Measurements from ENCODE around the gene ARID3B. TPM values are rescaled to one million over a fixed set of nuclear protein-coding genes. Genes with fewer than 3 reads are reported as not detected.

The ARID3B gene
- total RNA-seq, 3 donors from 2014 or later: 5.2 to 6.0 (median 5.9) TPM

GRCh38 chr15:74631087-74631385, 90.0 kb downstream of the ARID3B start:
- peaks cover 6% of the 10 kb centered on the region for H3K36me3 ChIP-seq
- H3K9me3 ChIP-seq: no peaks in the 10 kb centered on the region
- no peaks in the 10 kb centered on the region for H3K4me1 ChIP-seq
- no peak overlapping the region for H3K27ac ChIP-seq
- DNase-seq (ENCODE audit: low spot score in 2 of 2): no peak
- no peaks in the 10 kb centered on the region for H3K27me3 ChIP-seq
- intact Hi-C loops (cut with DNase I; ENCODE audit: low total_unique reads): loop anchor here (5.0 kb wide), 1 partner anchor 131 kb away; no protein-coding TSS in a partner anchor
- H3K4me3 ChIP-seq: no peak overlapping the region
- no peak for TF ChIP-seq POLR2A (IDR thresholded peaks at IDR 0.05)
- TF ChIP-seq POLR2AphosphoS5 (IDR thresholded peaks at IDR 0.05): no peak
- TF ChIP-seq, protein P1, sequence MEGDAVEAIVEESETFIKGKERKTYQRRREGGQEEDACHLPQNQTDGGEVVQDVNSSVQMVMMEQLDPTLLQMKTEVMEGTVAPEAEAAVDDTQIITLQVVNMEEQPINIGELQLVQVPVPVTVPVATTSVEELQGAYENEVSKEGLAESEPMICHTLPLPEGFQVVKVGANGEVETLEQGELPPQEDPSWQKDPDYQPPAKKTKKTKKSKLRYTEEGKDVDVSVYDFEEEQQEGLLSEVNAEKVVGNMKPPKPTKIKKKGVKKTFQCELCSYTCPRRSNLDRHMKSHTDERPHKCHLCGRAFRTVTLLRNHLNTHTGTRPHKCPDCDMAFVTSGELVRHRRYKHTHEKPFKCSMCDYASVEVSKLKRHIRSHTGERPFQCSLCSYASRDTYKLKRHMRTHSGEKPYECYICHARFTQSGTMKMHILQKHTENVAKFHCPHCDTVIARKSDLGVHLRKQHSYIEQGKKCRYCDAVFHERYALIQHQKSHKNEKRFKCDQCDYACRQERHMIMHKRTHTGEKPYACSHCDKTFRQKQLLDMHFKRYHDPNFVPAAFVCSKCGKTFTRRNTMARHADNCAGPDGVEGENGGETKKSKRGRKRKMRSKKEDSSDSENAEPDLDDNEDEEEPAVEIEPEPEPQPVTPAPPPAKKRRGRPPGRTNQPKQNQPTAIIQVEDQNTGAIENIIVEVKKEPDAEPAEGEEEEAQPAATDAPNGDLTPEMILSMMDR (IDR thresholded peaks at IDR 0.05): no peak

DNA sequence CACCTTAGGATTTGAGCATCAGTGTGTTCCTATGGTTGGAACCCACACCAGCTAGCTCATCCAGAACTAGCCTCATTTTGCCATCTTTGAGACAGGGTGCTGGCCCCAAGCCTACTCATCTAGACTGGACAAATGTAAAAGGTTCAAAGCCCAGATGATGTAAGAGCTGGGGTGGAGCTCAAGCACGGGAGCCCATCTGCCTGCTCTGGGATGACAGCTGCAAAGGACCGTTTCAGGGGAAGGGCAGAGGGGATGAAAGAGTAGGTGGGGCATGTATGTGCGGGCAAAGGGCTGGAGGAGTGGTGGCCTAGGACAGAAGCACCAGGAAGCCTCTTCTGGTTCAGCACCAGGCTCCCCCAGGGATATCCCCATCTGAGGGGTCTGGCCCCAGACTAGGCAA, 90.4 kb downstream of the ARID3B start:
- H3K4me1 ChIP-seq: no peaks in the 10 kb centered on the region
- H3K27me3 ChIP-seq: no peaks in the 10 kb centered on the region
- H3K4me3 ChIP-seq: no peak overlapping the region
- no peaks in the 10 kb centered on the region for H3K9me3 ChIP-seq
- TF ChIP-seq POLR2A (IDR thresholded peaks at IDR 0.05): no peak
- no peak for TF ChIP-seq POLR2AphosphoS5 (IDR thresholded peaks at IDR 0.05)
- TF ChIP-seq, protein P1 (IDR thresholded peaks at IDR 0.05): no peak
- peaks cover 6% of the 10 kb centered on the region for H3K36me3 ChIP-seq
- DNase-seq (ENCODE audit: low spot score in 2 of 2): no peak
- H3K27ac ChIP-seq: no peak overlapping the region
- intact Hi-C loops (cut with DNase I; ENCODE audit: low total_unique reads): loop anchor here (5.0 kb wide), 1 partner anchor 131 kb away; no protein-coding TSS in a partner anchor

DNA sequence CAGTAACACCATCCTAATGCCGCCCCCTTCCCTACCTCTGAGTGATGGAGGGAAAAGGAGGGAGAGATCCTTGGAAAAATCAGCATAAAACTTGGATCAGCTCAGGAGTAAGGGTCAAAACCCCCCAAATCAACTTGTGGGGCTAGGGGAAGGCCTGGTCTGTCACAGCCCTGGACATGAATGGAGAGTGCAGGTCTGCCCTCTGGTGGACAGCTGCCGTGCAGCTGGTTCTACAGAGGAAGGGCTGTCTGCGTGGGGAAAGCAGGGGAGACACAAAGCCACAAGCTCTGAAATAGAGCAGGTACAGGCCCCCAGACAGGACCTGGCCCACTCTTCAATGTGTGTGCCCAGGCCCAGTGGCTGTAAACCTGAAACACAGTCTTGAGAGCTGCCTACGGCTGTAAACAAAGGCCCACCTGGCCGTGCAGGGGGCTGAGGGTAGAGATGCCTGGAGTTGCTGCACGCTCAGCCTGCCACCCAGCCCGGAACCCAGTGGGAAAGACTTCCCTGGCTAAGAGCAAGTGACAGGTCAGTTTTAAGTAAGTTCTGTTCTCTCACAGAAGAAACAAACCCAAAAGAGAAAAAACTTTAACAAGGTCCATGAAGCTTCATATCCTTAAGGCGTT, 91.0 kb downstream of the ARID3B start:
- intact Hi-C loops (cut with DNase I; ENCODE audit: low total_unique reads): loop anchor here (5.0 kb wide), 1 partner anchor 130 kb away; no protein-coding TSS in a partner anchor
- H3K27me3 ChIP-seq: no peaks in the 10 kb centered on the region
- H3K4me3 ChIP-seq: no peak overlapping the region
- DNase-seq (ENCODE audit: low spot score in 2 of 2): no peak
- H3K9me3 ChIP-seq: no peaks in the 10 kb centered on the region
- no peaks in the 10 kb centered on the region for H3K4me1 ChIP-seq
- H3K27ac ChIP-seq: no peak overlapping the region
- peaks cover 6% of the 10 kb centered on the region for H3K36me3 ChIP-seq
- no peak for TF ChIP-seq POLR2AphosphoS5 (IDR thresholded peaks at IDR 0.05)
- TF ChIP-seq, protein P1 (IDR thresholded peaks at IDR 0.05): peak; percentile 17 to 76 (median 65)

DNA sequence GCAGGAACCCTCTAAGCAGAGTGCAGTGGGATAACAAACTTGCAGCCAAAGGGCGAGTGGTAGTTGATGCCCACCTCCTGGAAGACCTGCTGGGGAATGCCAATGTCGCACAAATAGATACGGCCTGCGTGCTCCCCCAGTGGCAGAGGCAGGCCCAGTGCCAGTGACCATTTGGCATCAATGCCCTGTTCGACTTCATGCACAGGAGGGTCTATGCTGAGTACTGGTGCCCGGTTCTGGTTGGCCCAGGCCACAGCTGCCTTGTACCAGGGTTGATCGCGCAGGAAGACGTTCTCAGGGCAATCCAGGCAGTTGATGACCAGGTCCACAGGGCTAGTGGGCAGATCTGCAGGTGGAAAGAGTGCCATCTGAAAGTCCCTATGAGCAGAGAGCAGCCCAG, 91.6 kb downstream of the ARID3B start:
- Histone ChIP-seq H3K9me3 (no peaks in the 10 kb centered on the region), H3K36me3 (peaks cover 5% of the 10 kb centered on the region), H3K4me3 (no peak overlapping the region), H3K27me3 (no peaks in the 10 kb centered on the region), H3K4me1 (no peaks in the 10 kb centered on the region), H3K27ac (no peak overlapping the region)
- intact Hi-C loops (cut with DNase I; ENCODE audit: low total_unique reads): loop anchor here (5.0 kb wide), 1 partner anchor 130 kb away; no protein-coding TSS in a partner anchor
- DNase-seq (ENCODE audit: low spot score in 2 of 2): no peak
- no peak for TF ChIP-seq POLR2AphosphoS5 (IDR thresholded peaks at IDR 0.05)
- no peak for TF ChIP-seq POLR2A (IDR thresholded peaks at IDR 0.05)
- TF ChIP-seq, protein P1 (IDR thresholded peaks at IDR 0.05): no peak

GRCh38 chr15:74633781-74634180, 92.8 kb downstream of the ARID3B start:
- Histone ChIP-seq H3K9me3 (no peaks in the 10 kb centered on the region), H3K4me3 (no peak overlapping the region), H3K27ac (no peak overlapping the region), H3K36me3 (no peaks in the 10 kb centered on the region), H3K27me3 (no peaks in the 10 kb centered on the region), H3K4me1 (no peaks in the 10 kb centered on the region)
- no peak for DNase-seq (ENCODE audit: low spot score in 2 of 2)
- intact Hi-C loops (cut with DNase I; ENCODE audit: low total_unique reads): loop anchor here (5.0 kb wide), 1 partner anchor 129 kb away; no protein-coding TSS in a partner anchor
- TF ChIP-seq POLR2AphosphoS5 (IDR thresholded peaks at IDR 0.05) (no peak), POLR2A (IDR thresholded peaks at IDR 0.05) (no peak)
- TF ChIP-seq, protein P1 (IDR thresholded peaks at IDR 0.05): no peak

Data from breast epithelium (tissue), 4 donors.